22Rv1 (cell line): ENCODE data around the gene STXBP5.

Experiments
- ZFX ChIP-seq: fragments of 450-650 bp; IDR thresholded peaks from 2 replicates; pipeline ENCODE4 v1.6.1; 2017; ENCODE audit warnings: antibody characterized with exemption, borderline replicate concordance
- TF ChIP-seq, protein P1 (sequence below): fragments of 450-650 bp; IDR thresholded peaks from 2 replicates; pipeline ENCODE4 v1.5.1; 2017; ENCODE audit warnings: mild to moderate bottlenecking

DNA sequence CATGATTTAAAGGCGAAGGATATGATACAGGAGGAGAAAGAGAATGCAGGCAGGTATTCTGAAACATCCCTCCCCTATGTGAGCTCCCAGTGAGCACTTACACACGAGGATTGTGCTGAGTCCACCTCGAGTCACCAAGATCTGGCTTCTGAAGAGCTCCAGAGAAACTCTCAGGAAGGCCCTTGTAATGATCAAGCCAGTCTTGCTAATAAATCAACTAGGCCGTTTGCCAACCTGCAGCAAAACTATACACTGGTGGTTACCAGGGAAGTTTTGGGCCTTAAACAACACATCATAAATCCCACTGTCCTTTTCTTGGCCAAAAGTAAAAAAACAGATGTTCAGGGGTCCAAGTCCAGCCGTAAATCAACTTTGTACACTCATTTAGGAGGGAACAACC is 79.2 kb downstream of the STXBP5 start:
- TF ChIP-seq, protein P1, sequence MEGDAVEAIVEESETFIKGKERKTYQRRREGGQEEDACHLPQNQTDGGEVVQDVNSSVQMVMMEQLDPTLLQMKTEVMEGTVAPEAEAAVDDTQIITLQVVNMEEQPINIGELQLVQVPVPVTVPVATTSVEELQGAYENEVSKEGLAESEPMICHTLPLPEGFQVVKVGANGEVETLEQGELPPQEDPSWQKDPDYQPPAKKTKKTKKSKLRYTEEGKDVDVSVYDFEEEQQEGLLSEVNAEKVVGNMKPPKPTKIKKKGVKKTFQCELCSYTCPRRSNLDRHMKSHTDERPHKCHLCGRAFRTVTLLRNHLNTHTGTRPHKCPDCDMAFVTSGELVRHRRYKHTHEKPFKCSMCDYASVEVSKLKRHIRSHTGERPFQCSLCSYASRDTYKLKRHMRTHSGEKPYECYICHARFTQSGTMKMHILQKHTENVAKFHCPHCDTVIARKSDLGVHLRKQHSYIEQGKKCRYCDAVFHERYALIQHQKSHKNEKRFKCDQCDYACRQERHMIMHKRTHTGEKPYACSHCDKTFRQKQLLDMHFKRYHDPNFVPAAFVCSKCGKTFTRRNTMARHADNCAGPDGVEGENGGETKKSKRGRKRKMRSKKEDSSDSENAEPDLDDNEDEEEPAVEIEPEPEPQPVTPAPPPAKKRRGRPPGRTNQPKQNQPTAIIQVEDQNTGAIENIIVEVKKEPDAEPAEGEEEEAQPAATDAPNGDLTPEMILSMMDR = no peak
- TF ChIP-seq ZFX = no peak
